GM23248 (cell line): Measurements from ENCODE around the gene CCDC88C.
"Not testable (repeated sequence)": the region's sequence is repeated elsewhere in the genome, so short reads cannot be mapped to it uniquely, and the experiment has no call there.

Experiments used
- EZH2 ChIP-seq: fragments of 200-600 bp; sonication (generic); IDR thresholded peaks from 2 replicates; pipeline ENCODE4 v1.6.1; 2018; ENCODE audit warnings: antibody characterized with exemption, mild to moderate bottlenecking; ENCODE audit not compliant: insufficient read depth, poor library complexity, severe bottlenecking
- EZH2phosphoT487 ChIP-seq: fragments of 200-600 bp; sonication (generic); IDR thresholded peaks from 2 replicates; pipeline ENCODE4 v1.6.1; 2018; ENCODE audit warnings: antibody characterized with exemption, moderate library complexity, mild to moderate bottlenecking, low read depth; ENCODE audit not compliant: insufficient read depth

- TF ChIP-seq EZH2phosphoT487, EZH2: not testable (repeated sequence)
These were observed 18.6 kb upstream of the CCDC88C start for GRCh38 chr14:91436266-91436665.
